SKM-1 treated with dmso at 0.1 percent for 144 hours (cell line): ENCODE data around the gene SUCLG2.

Source experiments
- DNase-seq: peaks from one replicate; lab custom pipeline; 2025; ENCODE audit not compliant: unreplicated experiment; lab: John Stamatoyannopoulos, UW

The SUCLG2 gene

DNA sequence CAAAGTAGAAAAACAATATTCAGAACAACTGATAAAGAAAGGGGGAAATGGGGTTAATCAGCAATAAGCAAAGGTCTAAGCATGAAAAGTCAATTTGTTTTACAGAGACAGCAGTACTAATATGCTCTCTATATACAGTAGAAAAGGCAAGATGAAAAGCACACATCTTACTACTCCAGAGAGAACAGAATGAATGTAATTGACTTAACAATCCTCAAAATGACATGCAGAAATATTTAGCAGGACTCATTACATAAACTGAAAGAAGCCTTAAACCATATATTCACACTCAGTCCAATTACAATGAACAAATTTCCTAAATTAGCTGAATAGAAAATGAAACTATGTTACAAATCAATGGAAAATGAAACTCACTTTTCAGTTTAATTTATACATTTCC, 319.8 kb downstream of the SUCLG2 start:
- no peak for DNase-seq

DNA sequence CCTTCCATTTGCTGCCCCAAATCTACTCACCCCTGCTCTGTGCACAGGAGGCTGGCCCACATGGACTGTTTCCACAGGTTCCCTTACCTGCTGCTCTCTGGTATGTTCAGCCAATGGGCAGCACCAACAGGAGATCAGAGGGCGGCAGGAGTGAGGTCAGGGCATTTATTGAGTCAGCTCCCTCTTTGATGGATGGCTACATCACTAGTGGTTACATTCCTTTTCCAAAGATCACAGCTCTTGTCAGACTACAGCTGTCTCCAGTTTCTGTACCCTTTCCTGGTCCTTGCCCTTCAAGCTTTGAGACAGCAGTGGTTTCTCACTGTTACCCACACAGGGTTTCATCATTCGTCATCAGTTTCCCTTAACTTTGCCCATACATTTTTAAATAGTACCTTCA, 325.1 kb downstream of the SUCLG2 start:
- no peak for DNase-seq

DNA sequence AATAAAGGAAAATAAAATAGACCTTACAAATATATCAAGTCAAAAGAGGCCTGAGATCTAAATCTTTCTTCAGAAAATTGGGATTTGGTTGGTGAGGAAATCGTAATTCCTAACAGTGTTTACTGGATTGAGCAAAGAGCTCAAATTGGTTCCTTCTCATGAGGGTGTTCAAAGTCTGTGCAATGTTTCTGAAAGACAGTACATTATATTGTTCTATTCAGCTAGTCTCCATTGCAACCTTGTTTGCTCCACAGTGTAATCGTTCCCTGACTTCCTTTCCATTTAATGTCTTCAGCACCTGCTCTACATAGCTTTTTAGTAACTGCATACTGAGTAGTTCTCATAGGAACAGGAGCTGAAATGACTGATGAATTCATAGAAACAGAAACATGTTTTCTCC, 326.8 kb downstream of the SUCLG2 start:
- no peak for DNase-seq

DNA sequence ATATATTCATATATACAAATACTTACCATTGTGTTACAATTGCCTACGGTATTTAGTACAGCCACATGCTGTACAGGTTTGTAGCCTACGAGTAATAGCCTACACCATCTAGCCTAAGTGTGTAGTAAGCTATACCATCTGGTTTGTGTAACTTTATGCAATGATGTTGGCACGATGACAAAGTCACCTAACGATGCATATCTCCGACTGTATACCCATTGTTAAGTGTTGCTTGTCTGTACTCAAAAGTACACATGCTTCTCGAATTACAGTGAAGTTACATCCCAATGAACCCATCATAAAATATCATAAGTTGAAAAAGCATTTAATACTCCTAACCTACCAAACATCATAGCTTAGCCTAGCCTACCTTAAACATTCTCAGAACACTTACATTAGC, 329.2 kb downstream of the SUCLG2 start:
- DNase-seq: no peak
